GM12865 (cell line): ENCODE measurements around the gene DAAM2.

Experiments used
- DNase-seq: peaks from one replicate; pipeline ENCODE4 v3.0.0; 2010; ENCODE audit warnings: low read depth
- H3K4me3 ChIP-seq: 2 replicates; pipeline ENCODE4 v1.5.1; 2011; ENCODE audit warnings: mild to moderate bottlenecking, low read depth, low read length, control low read depth
- TF ChIP-seq, protein P1 (sequence below): IDR thresholded peaks from 2 replicates; pipeline ENCODE4 v1.5.1; 2011; ENCODE audit warnings: low read length, control low read depth, low read depth, inconsistent platforms; ENCODE audit not compliant: insufficient read depth; ENCODE audit errors: missing control alignments

DAAM2 gene

DNA sequence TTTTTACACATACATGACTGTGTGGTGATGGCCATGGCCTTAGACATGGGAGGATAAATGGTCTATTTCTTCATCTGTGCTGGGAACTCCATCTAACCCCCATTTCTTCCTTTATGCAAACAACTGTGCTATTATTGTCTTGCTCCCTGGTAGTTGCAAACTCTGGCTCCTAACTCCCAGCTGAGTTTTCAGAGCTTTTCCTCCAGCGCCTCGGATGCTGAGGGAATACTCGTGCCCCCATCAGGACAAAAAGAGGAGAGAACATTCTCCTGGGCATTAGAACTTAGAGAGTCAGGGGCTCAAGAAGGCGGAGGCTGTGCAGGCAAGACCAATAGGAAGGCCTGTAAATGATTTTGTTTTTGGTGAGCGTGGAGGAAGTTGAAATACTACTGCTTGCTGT lies 2.1 kb downstream of the DAAM2 start:
- TF ChIP-seq, protein P1, sequence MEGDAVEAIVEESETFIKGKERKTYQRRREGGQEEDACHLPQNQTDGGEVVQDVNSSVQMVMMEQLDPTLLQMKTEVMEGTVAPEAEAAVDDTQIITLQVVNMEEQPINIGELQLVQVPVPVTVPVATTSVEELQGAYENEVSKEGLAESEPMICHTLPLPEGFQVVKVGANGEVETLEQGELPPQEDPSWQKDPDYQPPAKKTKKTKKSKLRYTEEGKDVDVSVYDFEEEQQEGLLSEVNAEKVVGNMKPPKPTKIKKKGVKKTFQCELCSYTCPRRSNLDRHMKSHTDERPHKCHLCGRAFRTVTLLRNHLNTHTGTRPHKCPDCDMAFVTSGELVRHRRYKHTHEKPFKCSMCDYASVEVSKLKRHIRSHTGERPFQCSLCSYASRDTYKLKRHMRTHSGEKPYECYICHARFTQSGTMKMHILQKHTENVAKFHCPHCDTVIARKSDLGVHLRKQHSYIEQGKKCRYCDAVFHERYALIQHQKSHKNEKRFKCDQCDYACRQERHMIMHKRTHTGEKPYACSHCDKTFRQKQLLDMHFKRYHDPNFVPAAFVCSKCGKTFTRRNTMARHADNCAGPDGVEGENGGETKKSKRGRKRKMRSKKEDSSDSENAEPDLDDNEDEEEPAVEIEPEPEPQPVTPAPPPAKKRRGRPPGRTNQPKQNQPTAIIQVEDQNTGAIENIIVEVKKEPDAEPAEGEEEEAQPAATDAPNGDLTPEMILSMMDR, result no peak
- no peak overlapping the region for H3K4me3 ChIP-seq
- DNase-seq, result no peak

DNA sequence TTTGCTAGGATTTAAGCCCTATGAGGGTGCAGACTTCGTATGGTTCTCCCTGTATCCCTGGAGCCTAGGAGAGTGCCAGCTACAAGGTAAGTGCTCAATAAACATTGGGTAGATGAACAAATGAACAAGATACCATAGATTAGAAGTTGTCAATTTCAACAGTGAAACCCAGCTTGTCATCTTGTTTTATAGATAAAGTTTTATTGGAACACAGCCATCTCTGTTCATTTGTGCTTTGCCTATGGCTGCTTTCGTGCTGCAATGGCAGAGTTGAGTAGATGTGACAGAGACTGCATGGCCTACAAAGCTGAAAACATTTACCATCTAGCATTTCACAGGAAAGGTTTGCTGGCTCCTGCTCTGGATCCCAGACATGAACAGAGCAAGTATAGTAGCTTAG lies 5.6 kb downstream of the DAAM2 start:
- no peak for DNase-seq
- no peak overlapping the region for H3K4me3 ChIP-seq
- TF ChIP-seq, protein P1, result no peak

DNA sequence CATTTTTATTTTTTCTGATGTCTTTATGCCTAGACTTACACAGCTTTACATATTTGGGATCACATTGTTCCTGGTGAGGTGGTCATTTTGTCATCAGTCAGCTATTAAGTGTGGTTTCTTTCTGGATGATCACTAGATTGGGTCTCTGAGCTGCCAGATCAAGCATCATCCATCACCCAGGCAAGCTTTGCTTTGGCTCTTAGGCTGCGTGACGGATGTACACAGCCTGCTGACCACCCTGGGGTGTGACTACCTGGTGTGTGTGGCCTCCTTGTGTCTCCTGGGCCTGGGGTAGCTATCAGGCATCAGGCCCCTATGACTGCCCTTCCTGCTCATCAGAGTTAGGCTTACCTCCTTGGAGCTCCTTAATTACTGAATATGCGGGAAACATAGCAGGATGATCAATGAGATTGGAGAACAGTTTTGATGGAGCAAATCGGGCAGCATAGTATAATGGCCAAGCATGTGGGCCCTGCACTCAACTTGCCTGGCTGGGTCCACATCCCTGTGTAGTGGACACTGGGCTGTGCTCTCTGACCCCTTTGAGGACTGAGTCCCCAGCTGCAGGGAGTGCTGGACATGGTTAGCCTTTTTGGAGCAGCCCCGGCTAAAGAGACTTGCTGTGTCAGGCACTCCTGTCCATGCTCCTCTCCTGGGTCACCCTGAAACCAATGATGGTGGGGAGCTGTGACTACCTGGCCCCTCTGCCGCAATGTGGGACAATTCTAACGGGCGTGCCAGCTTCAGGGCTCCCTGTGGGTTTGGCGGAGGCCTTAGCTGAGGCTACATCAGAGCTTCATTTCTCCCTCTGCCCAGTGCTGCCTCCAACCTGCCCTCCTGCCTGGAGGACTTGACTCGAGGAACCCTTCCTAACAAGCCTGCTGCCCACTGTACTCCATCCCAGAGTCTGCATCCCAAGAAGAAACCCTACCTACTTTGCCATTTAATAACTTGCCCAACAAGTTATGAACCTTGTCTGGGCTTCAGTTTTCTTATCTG lies 8.2 kb downstream of the DAAM2 start:
- TF ChIP-seq, protein P1, result no peak
- no peak for DNase-seq
- no peak overlapping the region for H3K4me3 ChIP-seq

DNA sequence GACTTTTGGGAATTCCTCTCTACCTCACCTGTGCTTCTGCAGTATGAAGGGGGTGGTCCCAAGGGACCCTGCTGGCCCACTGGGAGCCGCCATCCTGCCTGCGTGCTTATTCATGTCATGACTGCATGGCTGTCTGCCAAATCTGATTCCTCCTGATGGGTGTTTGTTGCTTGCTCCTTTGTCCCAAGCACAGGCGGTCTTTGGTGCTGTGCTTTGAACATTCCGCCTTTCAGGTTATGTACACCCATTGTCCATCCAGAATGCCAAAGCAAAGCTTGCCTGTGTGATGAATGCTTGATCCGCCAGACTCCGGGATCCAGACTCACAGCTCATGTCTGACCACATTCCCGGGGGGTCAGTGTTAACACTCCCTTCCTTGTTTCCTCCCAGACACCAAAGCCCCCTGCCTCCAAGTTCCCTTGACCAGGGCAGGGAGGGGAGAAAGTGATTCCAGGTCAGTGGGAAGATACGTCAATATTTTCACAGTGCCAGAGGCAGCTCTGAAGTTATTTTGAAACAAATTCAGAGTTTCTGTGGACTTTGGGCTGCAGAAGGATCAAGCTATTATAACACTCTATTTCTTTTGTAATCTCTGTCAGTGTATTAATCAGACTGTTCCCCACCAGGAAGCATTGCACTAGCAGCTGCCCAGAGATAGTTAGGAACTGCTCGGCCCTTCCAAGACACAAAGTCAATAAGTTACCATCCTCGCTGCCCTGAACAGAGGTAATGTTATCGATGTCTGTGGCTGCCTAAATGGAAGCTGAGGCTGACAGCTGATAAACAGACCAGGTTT lies 9.5 kb downstream of the DAAM2 start:
- DNase-seq, result no peak
- no peak overlapping the region for H3K4me3 ChIP-seq
- TF ChIP-seq, protein P1, result no peak

DNA sequence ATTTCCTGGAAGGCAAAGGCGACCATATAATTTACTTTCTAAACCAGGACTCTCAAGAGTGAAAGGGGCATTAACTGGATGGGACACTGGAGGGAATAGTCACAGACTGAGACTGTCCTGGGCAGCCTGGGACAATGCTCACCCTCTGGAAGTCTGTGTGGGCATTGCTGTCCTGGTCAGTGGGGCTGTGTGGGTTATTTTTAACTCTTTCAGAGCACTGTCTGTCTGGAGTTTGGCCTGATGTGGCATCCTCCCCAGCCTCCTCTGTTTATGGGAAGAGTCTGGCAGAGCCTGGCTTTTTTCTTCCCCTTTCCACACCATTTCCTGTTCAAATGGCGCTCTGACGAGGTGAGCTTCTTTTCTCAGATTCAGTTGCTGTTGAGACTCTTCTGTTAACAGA lies 11.7 kb downstream of the DAAM2 start:
- DNase-seq, result no peak
- TF ChIP-seq, protein P1, result no peak
- no peak overlapping the region for H3K4me3 ChIP-seq

DNA sequence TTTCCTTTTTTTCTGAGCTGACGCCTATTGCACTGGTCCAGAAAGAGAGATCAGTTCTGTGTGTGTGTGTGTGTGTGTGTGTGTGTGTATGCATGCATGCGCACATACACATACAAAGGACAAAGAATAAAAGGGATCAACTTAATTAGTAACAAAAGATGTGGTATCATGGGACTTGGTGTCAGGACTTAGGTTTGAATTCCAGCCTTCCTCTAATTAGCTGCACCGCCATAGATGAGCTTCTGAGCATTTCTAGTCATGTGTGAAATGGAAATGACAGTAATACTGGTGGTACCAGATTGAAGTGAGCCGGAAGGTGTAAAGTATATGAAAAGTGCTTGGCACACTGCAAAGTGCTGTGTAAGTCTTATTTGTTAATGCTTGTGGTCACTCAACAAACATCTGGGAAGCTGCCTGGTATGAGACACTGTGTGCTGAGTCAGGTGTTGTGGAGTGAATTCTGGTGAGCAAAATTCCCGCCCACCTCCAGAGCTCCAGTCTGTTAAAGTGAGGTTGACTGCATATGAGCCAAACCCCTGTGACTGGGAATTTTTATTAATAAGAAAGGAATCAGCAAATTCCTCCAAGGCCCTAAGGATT lies 12.4 kb downstream of the DAAM2 start:
- no peak overlapping the region for H3K4me3 ChIP-seq
- TF ChIP-seq, protein P1, result no peak
- DNase-seq, result no peak
